Spleen (tissue), 11 donors: ENCODE measurements around the gene ACKR3. TPM values are rescaled to one million over a fixed set of nuclear protein-coding genes. Genes with fewer than 3 reads are reported as not detected.

ENCODE experiments used
- DNase-seq: peaks from one replicate; pipeline ENCODE4 v3.0.0-alpha.2; 2020
- H3K27ac ChIP-seq, 8 donors: fragments of 200-600 bp; sonication (generic) in 7 of 8; 1 replicate in 4 of 8; 2 replicates in 4 of 8; pipeline versions ENCODE4 v1.5.0 to v1.8.0; 2016 to 2021; ENCODE audit warnings: inconsistent platforms in 4 of 8, mild to moderate bottlenecking in 4 of 8, moderate library complexity in 1 of 8
- H3K27me3 ChIP-seq, 7 donors: fragments of 200-600 bp; sonication (generic) in 6 of 7; replicated peaks in 1 of 7; 1 replicate in 4 of 7; 2 replicates in 3 of 7; pipeline versions ENCODE4 v1.5.0 to v1.8.0; 2016 to 2021; ENCODE audit warnings: inconsistent platforms in 3 of 7, mild to moderate bottlenecking in 1 of 7
- H3K36me3 ChIP-seq, 6 donors: fragments of 200-600 bp; sonication (generic) in 5 of 6; 1 replicate in 4 of 6; 2 replicates in 2 of 6; pipeline versions ENCODE4 v1.5.0 to v1.8.0; 2016 to 2021; ENCODE audit warnings: inconsistent platforms in 2 of 6
- H3K4me1 ChIP-seq, 6 donors: fragments of 200-600 bp; sonication (generic) in 5 of 6; 1 replicate in 3 of 6; 2 replicates in 3 of 6; pipeline versions ENCODE4 v1.5.0 to v1.8.0; 2016 to 2021; ENCODE audit warnings: inconsistent platforms in 3 of 6
- H3K4me3 ChIP-seq, 8 donors: fragments of 200-600 bp; sonication (generic) in 7 of 8; 1 replicate in 4 of 8; 2 replicates in 4 of 8; pipeline versions ENCODE4 v1.5.0 to v1.8.0; 2016 to 2021; ENCODE audit warnings: inconsistent platforms in 4 of 8, mild to moderate bottlenecking in 4 of 8, moderate library complexity in 2 of 8
- H3K9me3 ChIP-seq, 8 donors: fragments of 200-600 bp; sonication (generic) in 7 of 8; 1 replicate in 4 of 8; 2 replicates in 4 of 8; pipeline versions ENCODE4 v1.5.0 to v1.8.0; 2016 to 2021; ENCODE audit warnings: inconsistent platforms in 4 of 8
- POLR2A ChIP-seq, 3 donors: fragments of 450-650 bp; IDR thresholded peaks; one replicate each; pipeline ENCODE4 v1.5.1; 2017; ENCODE audit warnings: antibody characterized with exemption in 3 of 3, mild to moderate bottlenecking in 1 of 3
- POLR2AphosphoS5 ChIP-seq, 3 donors: sonication (generic); formaldehyde crosslinking; IDR thresholded peaks; one replicate each; pipeline ENCODE4 v1.5.1; 2017; ENCODE audit warnings: antibody characterized with exemption in 3 of 3
- WGBS, 5 donors: extraction: QIAGEN DNeasy Blood & Tissue Kit in 3 of 5; methylation state at CpG; one replicate each; pipeline versions ENCODE4 v1.1.5 to v1.1.7; 2013 to 2018; 5-methylcytosine and 5-hydroxymethylcytosine counted together
- intact Hi-C: fragments of 100-400 bp; cut with DNase I; formaldehyde crosslinking; loops from one replicate; pipeline ENCODE4 v1.15.0; 2023; ENCODE audit warnings: low total_unique reads
- polyA plus RNA-seq, 3 donors: library from polyadenylated mRNA; stranded (reverse); fragments of 200-250 nt; gene quantifications; one replicate each; pipeline ENCODE4 v1.2.1, GENCODE V29; 2013
- total RNA-seq, 7 donors: library from RNA; depleted of rRNA in 3 of 7; stranded (reverse); fragments of >200 nt in 3 of 7; fragmentation: NEBNext Ultra II Directional in 4 of 7; extraction: Animal tissue kit (Norgen Biotek cat#: 25700) in 4 of 7; gene quantifications; one replicate each; pipeline versions ENCODE4 v1.1.0 to v1.2.1, GENCODE V29; 2016 to 2021
- TF ChIP-seq, protein P1 (sequence below), 11 experiments: fragments of 200-600 bp in 7 of 11; fragments of 450-650 bp in 4 of 11; sonication (generic) in 4 of 11; IDR thresholded peaks in 8 of 11; conservative IDR thresholded peaks in 3 of 11; 1 replicate in 7 of 11; 2 replicates in 4 of 11; pipeline versions ENCODE4 v1.4.0 to v1.8.0; 2016 to 2021; ENCODE audit warnings: antibody characterized with exemption in 11 of 11, inconsistent platforms in 4 of 11, mild to moderate bottlenecking in 1 of 11
- donor health status: healthy with polysubstance abuse.
- donor health status: DM: no; HTN: no; CAD: no; lungs with moderate emphysema.
- donor health status: DM: no; HTN: no; CAD: no.
- donor health status: Bipolar disorder and iron deficiency.
- donor health status: healthy.
- donor health status: DM: no; HTN: no; CAD: no.
- donor health status: DM: yes; HTN: yes; CAD: no.

The ACKR3 gene
- total and polyA plus RNA-seq, 10 donors, result 11.5 to 164 (median 67.0) TPM

DNA sequence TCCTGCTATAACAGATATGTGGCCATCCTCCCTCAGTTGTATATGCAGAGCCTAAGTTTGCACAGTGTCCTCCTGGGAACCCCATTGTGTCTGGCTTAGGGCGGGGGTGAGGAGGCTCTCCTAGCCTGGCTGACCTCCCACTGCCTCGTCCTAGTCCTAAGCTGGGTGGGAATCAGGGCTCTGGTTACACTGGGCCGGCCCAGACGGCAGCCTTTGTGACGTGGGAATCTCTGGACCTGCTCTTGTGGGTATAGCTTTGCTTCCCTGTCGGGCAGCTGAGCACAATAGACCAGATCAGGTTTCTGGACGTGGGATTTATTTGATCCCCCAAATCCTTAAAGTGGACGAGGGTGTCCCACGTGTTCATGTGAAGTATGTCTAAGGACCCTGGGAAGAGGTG lies 2.9 kb downstream of the ACKR3 start:
- Histone ChIP-seq H3K4me3 (peak overlapping the region; percentile 14 to 69 (median 43)), H3K27ac (peak overlapping the region in 4 of 8 donors; percentile 29 to 85 (median 64)), H3K36me3 (peaks cover 0 to 11% (median 3%) of the 10 kb centered on the region in 6 donors), H3K4me1 (peaks cover 5 to 77% (median 38%) of the 10 kb centered on the region in 6 donors), H3K9me3 (no peaks in the 10 kb centered on the region), H3K27me3 (peaks cover 0 to 18% (median 0%) of the 10 kb centered on the region in 7 donors)
- intact Hi-C loops, result loop anchor here (5.0 to 10.0 kb wide), 4 partner anchors 142 to 492 kb away; no protein-coding TSS in a partner anchor
- 69 to 86% (median 79%) methylated on average over 9 of the region's 9 CpGs for WGBS, 5 donors
- TF ChIP-seq POLR2A (IDR thresholded peaks at IDR 0.05) (no peak), POLR2AphosphoS5 (IDR thresholded peaks at IDR 0.05) (no peak)
- TF ChIP-seq, protein P1, sequence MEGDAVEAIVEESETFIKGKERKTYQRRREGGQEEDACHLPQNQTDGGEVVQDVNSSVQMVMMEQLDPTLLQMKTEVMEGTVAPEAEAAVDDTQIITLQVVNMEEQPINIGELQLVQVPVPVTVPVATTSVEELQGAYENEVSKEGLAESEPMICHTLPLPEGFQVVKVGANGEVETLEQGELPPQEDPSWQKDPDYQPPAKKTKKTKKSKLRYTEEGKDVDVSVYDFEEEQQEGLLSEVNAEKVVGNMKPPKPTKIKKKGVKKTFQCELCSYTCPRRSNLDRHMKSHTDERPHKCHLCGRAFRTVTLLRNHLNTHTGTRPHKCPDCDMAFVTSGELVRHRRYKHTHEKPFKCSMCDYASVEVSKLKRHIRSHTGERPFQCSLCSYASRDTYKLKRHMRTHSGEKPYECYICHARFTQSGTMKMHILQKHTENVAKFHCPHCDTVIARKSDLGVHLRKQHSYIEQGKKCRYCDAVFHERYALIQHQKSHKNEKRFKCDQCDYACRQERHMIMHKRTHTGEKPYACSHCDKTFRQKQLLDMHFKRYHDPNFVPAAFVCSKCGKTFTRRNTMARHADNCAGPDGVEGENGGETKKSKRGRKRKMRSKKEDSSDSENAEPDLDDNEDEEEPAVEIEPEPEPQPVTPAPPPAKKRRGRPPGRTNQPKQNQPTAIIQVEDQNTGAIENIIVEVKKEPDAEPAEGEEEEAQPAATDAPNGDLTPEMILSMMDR (IDR thresholded peaks at IDR 0.05 in 8 of 11, conservative IDR thresholded peaks at IDR 0.05 in 3 of 11), result no peak
- DNase-seq, result no peak

DNA sequence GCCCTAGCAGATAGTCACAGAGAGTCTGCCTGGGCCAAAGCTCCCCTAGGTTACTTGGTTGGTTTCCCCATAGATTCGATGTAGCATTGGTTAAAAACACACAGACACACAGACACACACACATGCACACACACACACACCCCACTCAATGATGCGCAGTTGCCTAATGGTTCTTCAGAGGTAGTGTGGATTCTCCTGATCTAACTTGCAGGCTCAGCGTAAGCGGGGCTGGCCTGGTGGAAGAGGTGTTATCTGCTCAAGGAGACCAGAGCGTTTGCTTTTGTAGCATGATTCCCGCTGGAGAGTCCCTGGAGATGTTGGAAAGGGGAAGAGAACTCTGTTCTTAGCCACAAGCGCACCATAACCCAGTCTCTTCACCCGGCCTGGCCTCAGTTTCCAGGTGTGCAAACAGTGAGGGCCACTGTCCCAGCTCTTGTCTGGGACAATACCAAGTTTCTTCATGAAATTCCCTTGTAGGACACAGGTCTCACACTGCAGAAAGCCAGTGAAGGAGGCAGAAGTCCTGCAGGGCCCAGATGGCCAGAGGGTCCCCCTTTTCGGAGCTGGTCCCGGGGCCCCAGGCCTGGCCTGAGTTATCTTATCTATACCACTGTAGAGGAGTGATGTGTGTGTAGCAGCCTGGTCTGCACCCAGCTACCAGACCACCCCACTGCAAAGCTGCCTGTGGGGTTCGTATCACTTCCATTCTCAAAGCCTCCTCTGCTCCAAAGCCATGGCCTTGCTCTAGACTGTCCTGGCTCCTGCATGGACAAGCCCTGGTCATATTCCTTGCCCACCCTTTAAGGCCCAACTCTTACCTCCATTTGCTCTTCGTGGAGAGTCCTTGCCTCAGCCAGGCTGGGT lies 3.7 kb downstream of the ACKR3 start:
- TF ChIP-seq, protein P1 (IDR thresholded peaks at IDR 0.05 in 8 of 11, conservative IDR thresholded peaks at IDR 0.05 in 3 of 11), result no peak
- TF ChIP-seq POLR2AphosphoS5 (IDR thresholded peaks at IDR 0.05) (no peak), POLR2A (IDR thresholded peaks at IDR 0.05) (no peak)
- peak overlapping the region; percentile 14 to 69 (median 43) for H3K4me3 ChIP-seq
- H3K9me3 ChIP-seq, result no peaks in the 10 kb centered on the region
- H3K27me3 ChIP-seq, result peaks cover 0 to 10% (median 0%) of the 10 kb centered on the region in 7 donors
- peaks cover 0 to 19% (median 3%) of the 10 kb centered on the region in 6 donors for H3K36me3 ChIP-seq
- peaks cover 5 to 69% (median 32%) of the 10 kb centered on the region in 6 donors for H3K4me1 ChIP-seq
- peak overlapping the region in 4 of 8 donors; percentile 29 to 85 (median 64) for H3K27ac ChIP-seq
- DNase-seq, result no peak
- intact Hi-C loops, result loop anchor here (5.0 to 10.0 kb wide), 4 partner anchors 142 to 492 kb away; no protein-coding TSS in a partner anchor
- WGBS, 5 donors, result 84 to 89% (median 86%) methylated on average over 9 to 12 of the region's 12 CpGs

DNA sequence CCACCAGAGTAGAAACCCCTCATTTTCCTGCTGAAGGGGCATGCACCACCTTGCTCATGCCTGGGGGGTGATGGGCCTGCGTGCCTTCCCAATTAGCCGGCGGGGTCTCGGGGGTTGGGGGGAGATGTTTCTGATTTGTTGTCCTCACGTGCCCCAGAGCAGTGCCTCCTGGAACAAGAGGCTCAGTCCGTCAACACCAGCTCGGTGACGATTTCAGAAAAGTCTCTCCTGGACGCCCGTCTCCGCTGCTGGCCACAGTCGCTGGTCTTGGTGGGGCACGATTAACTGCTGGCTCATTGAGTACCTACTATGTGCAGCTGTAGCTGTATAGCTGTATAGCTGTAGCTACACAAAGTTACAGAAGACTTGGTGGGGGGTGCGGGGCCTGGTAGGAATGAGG lies 4.4 kb downstream of the ACKR3 start:
- intact Hi-C loops, result loop anchor here (5.0 to 10.0 kb wide), 4 partner anchors 141 to 491 kb away; no protein-coding TSS in a partner anchor
- H3K4me3 ChIP-seq, result peak overlapping the region in 7 of 8 donors; percentile 15 to 69 (median 43)
- peaks cover 0 to 3% (median 0%) of the 10 kb centered on the region in 7 donors for H3K27me3 ChIP-seq
- peak overlapping the region in 4 of 8 donors; percentile 24 to 83 (median 34) for H3K27ac ChIP-seq
- H3K4me1 ChIP-seq, result peaks cover 3 to 67% (median 27%) of the 10 kb centered on the region in 6 donors
- TF ChIP-seq POLR2AphosphoS5 (IDR thresholded peaks at IDR 0.05), result no peak
- TF ChIP-seq, protein P1 (IDR thresholded peaks at IDR 0.05 in 8 of 11, conservative IDR thresholded peaks at IDR 0.05 in 3 of 11), result no peak
- TF ChIP-seq POLR2A (IDR thresholded peaks at IDR 0.05), result no peak
- DNase-seq, result no peak
- 82 to 96% (median 90%) methylated on average over 14 of the region's 14 CpGs for WGBS, 5 donors
- H3K36me3 ChIP-seq, result peaks cover 0 to 26% (median 3%) of the 10 kb centered on the region in 6 donors
- H3K9me3 ChIP-seq, result no peaks in the 10 kb centered on the region
